NOMO-1 treated with DMSO at 0.1 percent for 48 hours (cell line): ENCODE results near the gene CNN1.
A peak's percentile ranks its signal among the peaks of the same experiment; 100 is the strongest.

Experiments used
- DNase-seq: peaks from one replicate; lab custom pipeline; 2025; ENCODE audit not compliant: unreplicated experiment; lab: John Stamatoyannopoulos, UW

Gene CNN1

GRCh38 chr19:11534538-11534937 is 4.1 kb upstream of the CNN1 start:
- DNase-seq = peak; percentile 29

- no peak for DNase-seq
Observed at GRCh38 chr19:11534948-11535347, 3.7 kb upstream of the CNN1 start.

- DNase-seq = peak; percentile 61
Observed at GRCh38 chr19:11535792-11536595, 2.7 kb upstream of the CNN1 start.

GRCh38 chr19:11539495-11540365 is 1.1 kb downstream of the CNN1 start:
- DNase-seq = no peak

- DNase-seq = no peak
Observed at GRCh38 chr19:11540645-11541044, 2.0 kb downstream of the CNN1 start.

- no peak for DNase-seq
Observed at GRCh38 chr19:11541238-11541637, 2.6 kb downstream of the CNN1 start.

GRCh38 chr19:11547929-11548700 is 9.5 kb downstream of the CNN1 start:
- no peak for DNase-seq

- DNase-seq = no peak
Observed at GRCh38 chr19:11549386-11549953, 10.8 kb downstream of the CNN1 start.

- no peak for DNase-seq
Observed at GRCh38 chr19:11550265-11550664, 11.6 kb downstream of the CNN1 start.

GRCh38 chr19:11551603-11552235 is 13.1 kb downstream of the CNN1 start:
- DNase-seq = no peak

GRCh38 chr19:11552666-11553372 is 14.2 kb downstream of the CNN1 start:
- no peak for DNase-seq

- DNase-seq = no peak
Observed at GRCh38 chr19:11554160-11554559, 15.5 kb downstream of the CNN1 start.

GRCh38 chr19:11555246-11555645 is 16.6 kb downstream of the CNN1 start:
- DNase-seq = no peak

- no peak for DNase-seq
Observed at GRCh38 chr19:11556634-11557420, 18.2 kb downstream of the CNN1 start.

- peak; percentile 97 for DNase-seq
Observed at GRCh38 chr19:11558881-11559828, 20.5 kb downstream of the CNN1 start, which contains the start of gene ELOF1. Gene ELOF1, minus strand, starts transcription at chr19:11559230. Its CDS starts 4,883 bp downstream, at chr19:11554347.

- peak; percentile 93 for DNase-seq
Observed at GRCh38 chr19:11560404-11561051, 21.9 kb downstream of the CNN1 start.

- DNase-seq = no peak
Observed at GRCh38 chr19:11563532-11563931, 24.9 kb downstream of the CNN1 start.
